Activated CD8-positive, alpha-beta T cell treated with anti-CD3 and anti-CD28 coated beads for 36 hours (primary cell): Measurements from ENCODE around the gene SYMPK. TPM values are rescaled to one million over a fixed set of nuclear protein-coding genes. Genes with fewer than 3 reads are reported as not detected.

Experiments used
- ATAC-seq: fragments of 200-7000 bp; cut with Tn5 transposase; one replicate; pipeline ENCODE4 v1.10.0; 2021; ENCODE audit warnings: mild to moderate bottlenecking, moderate library complexity
- CTCF ChIA-PET: fragments of 350-600 bp; sonication (Branson Sonifier 250); formaldehyde crosslinking; loops from one replicate; lab custom pipeline; 2021; ENCODE audit warnings: antibody characterized with exemption; lab: Charles Lee
- POLR2A ChIA-PET: fragments of 350-600 bp; sonication (Branson Sonifier 250); formaldehyde crosslinking; loops from one replicate; lab custom pipeline; 2021; ENCODE audit warnings: antibody characterized with exemption; lab: Charles Lee
- DNase-seq: peaks from one replicate; pipeline ENCODE4 v3.0.0-alpha.2; 2020
- H3K27ac Mint-ChIP-seq: one replicate; pipeline ENCODE4 v1.8.0; 2021; ENCODE audit warnings: mild to moderate bottlenecking, mixed read lengths
- H3K27me3 Mint-ChIP-seq: one replicate; pipeline ENCODE4 v1.8.0; 2021; ENCODE audit warnings: mixed read lengths
- H3K36me3 Mint-ChIP-seq: one replicate; pipeline ENCODE4 v1.8.0; 2021; ENCODE audit warnings: low read depth, mixed read lengths
- H3K4me1 Mint-ChIP-seq: one replicate; pipeline ENCODE4 v1.8.0; 2021; ENCODE audit warnings: low read depth, mixed read lengths
- H3K4me3 Mint-ChIP-seq: one replicate; pipeline ENCODE4 v1.8.0; 2021; ENCODE audit warnings: mild to moderate bottlenecking, moderate library complexity, mixed read lengths
- H3K9me3 Mint-ChIP-seq: one replicate; pipeline ENCODE4 v1.8.0; 2021; ENCODE audit warnings: mixed read lengths
- intact Hi-C: fragments of 100-400 bp; cut with micrococcal nuclease; formaldehyde crosslinking; loops from one replicate; pipeline ENCODE4 v1.10.0; 2022
- total RNA-seq, 2 experiments: library from RNA; stranded (reverse); gene quantifications; one replicate each; pipeline ENCODE4 v1.2.3, GENCODE V29; 2021
- TF ChIP-seq, protein P1 (sequence below): fragments of 200-600 bp; IDR thresholded peaks from one replicate; pipeline ENCODE4 v1.8.0; 2022; ENCODE audit warnings: antibody characterized with exemption, mild to moderate bottlenecking

SYMPK gene
- total RNA-seq, 2 experiments from 2014 or later: 96.8 to 114 TPM

GRCh38 chr19:45895519-45895972, 32.6 kb upstream of the SYMPK start:
- H3K27me3 Mint-ChIP-seq: no peaks in the 10 kb centered on the region
- POLR2A ChIA-PET: no interaction called here
- CTCF ChIA-PET: no interaction called here

GRCh38 chr19:45890877-45891276, 27.9 kb upstream of the SYMPK start:
- POLR2A ChIA-PET: interaction anchor here (1.2 kb wide), 1 partner anchor 9 kb away, joined by 3 read pairs; no protein-coding TSS in a partner anchor
- CTCF ChIA-PET: interaction anchor here (1.5 kb wide), 1 partner anchor 10 kb away, joined by 4 read pairs; no protein-coding TSS in a partner anchor
- TF ChIP-seq, protein P1, sequence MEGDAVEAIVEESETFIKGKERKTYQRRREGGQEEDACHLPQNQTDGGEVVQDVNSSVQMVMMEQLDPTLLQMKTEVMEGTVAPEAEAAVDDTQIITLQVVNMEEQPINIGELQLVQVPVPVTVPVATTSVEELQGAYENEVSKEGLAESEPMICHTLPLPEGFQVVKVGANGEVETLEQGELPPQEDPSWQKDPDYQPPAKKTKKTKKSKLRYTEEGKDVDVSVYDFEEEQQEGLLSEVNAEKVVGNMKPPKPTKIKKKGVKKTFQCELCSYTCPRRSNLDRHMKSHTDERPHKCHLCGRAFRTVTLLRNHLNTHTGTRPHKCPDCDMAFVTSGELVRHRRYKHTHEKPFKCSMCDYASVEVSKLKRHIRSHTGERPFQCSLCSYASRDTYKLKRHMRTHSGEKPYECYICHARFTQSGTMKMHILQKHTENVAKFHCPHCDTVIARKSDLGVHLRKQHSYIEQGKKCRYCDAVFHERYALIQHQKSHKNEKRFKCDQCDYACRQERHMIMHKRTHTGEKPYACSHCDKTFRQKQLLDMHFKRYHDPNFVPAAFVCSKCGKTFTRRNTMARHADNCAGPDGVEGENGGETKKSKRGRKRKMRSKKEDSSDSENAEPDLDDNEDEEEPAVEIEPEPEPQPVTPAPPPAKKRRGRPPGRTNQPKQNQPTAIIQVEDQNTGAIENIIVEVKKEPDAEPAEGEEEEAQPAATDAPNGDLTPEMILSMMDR: no peak
- Mint-ChIP-seq H3K4me3 (no peak overlapping the region), H3K9me3 (no peaks in the 10 kb centered on the region), H3K4me1 (no peaks in the 10 kb centered on the region), H3K27me3 (no peaks in the 10 kb centered on the region), H3K36me3 (no peaks in the 10 kb centered on the region), H3K27ac (no peak overlapping the region)
- DNase-seq (no peak), ATAC-seq (no peak)
- intact Hi-C loops: no loop called here

More at GRCh38 chr19:45895519-45895972, 32.6 kb upstream of the SYMPK start:
- H3K27ac Mint-ChIP-seq: no peak overlapping the region
- H3K4me3 Mint-ChIP-seq: no peak overlapping the region
- peaks cover 11% of the 10 kb centered on the region for H3K36me3 Mint-ChIP-seq
- intact Hi-C loops: no loop called here
- peaks cover 5% of the 10 kb centered on the region for H3K4me1 Mint-ChIP-seq
- ATAC-seq (no peak), DNase-seq (no peak)
- H3K9me3 Mint-ChIP-seq: no peaks in the 10 kb centered on the region
- TF ChIP-seq, protein P1: no peak

- intact Hi-C loops: no loop called here
- ChIA-PET POLR2A (no interaction called here), CTCF (interaction anchor here (1.2 kb wide), 1 partner anchor 139 kb away, joined by 3 read pairs; no protein-coding TSS in a partner anchor)
- ATAC-seq (no peak), DNase-seq (no peak)
- no peak overlapping the region for H3K27ac Mint-ChIP-seq
- H3K9me3 Mint-ChIP-seq: no peaks in the 10 kb centered on the region
- H3K36me3 Mint-ChIP-seq: peaks cover 2% of the 10 kb centered on the region
- TF ChIP-seq, protein P1: no peak
- H3K4me3 Mint-ChIP-seq: no peak overlapping the region
- H3K27me3 Mint-ChIP-seq: no peaks in the 10 kb centered on the region
- peaks cover 2% of the 10 kb centered on the region for H3K4me1 Mint-ChIP-seq
Observed at GRCh38 chr19:45889210-45889885, 26.4 kb upstream of the SYMPK start.

- ChIA-PET CTCF (interaction anchor here (1.7 to 10.1 kb wide), 2 partner anchors 22 to 70 kb away, joined by 6 to 100 read pairs; partner anchors contain the start of genes FOXA3 and SYMPK), POLR2A (interaction anchor here (1.0 to 2.7 kb wide), 3 partner anchors 13 to 24 kb away, joined by 4 to 24 read pairs (median 5); partner anchors contain the start of genes FOXA3, MYPOP and SYMPK)
- TF ChIP-seq, protein P1: no peak
- Mint-ChIP-seq H3K27me3 (no peaks in the 10 kb centered on the region), H3K36me3 (peaks cover 6% of the 10 kb centered on the region), H3K4me1 (peaks cover 13% of the 10 kb centered on the region), H3K27ac (peak overlapping the region; percentile 92), H3K9me3 (no peaks in the 10 kb centered on the region), H3K4me3 (peak overlapping the region; percentile 84)
- intact Hi-C loops: no loop called here
- ATAC-seq (no peak), DNase-seq (no peak)
Observed at GRCh38 chr19:45887200-45887710, 24.3 kb upstream of the SYMPK start.
